K562 (cell line): Measurements from ENCODE around the gene TULP4. TPM values are rescaled to one million over a fixed set of nuclear protein-coding genes. Genes with fewer than 3 reads are reported as not detected.

ENCODE experiments used
- ATAC-seq: fragments of 200-7000 bp; cut with Tn5 transposase; 3 replicates; pipeline ENCODE4 v1.9.1; 2020; ENCODE audit warnings: moderate library complexity
- BruUV-seq: library from RNA; stranded (reverse); fragments of 400-500 nt; replicated peaks from 2 replicates; lab custom pipeline; 2021; lab: Mats Ljungman, UMichigan
- CTCF ChIA-PET: fragments of 300-600 bp; formaldehyde crosslinking; extraction: SDS; loops from one replicate; lab custom pipeline; 2021; ENCODE audit warnings: low intra/inter-chr PET ratio; lab: Yijun Ruan, JAX
- POLR2A ChIA-PET: fragments of 300-600, 350-650 bp; sonication (Branson Sonifier 250); formaldehyde crosslinking; extraction: SDS; loops from one replicate; lab custom pipeline; 2021; ENCODE audit warnings: antibody characterized with exemption, inconsistent platforms; lab: Yijun Ruan, JAX
- DNase-seq, 4 experiments: peaks; one replicate each; pipeline versions ENCODE4 v3.0.0 to v3.0.0-alpha.2; 2011 to 2018; ENCODE audit warnings: low spot score in 3 of 4, mixed read lengths in 3 of 4; ENCODE audit errors: extremely low read depth in 1 of 4
- FAIRE-seq: peaks from 2 replicates; lab custom pipeline; 2011; peaks lifted over from hg19 to GRCh38; lab: Jason Lieb, UNC
- H2AFZ ChIP-seq: 2 replicates; pipeline ENCODE4 v1.6.0; 2011; ENCODE audit warnings: low read depth, low read length, control low read depth, inconsistent platforms
- H3K27ac ChIP-seq: fragments of 200-600 bp; 3 replicates; pipeline ENCODE4 v1.8.0; 2011; ENCODE audit warnings: low read depth, mild to moderate bottlenecking, control low read depth, inconsistent platforms, low read length, moderate library complexity, mixed read lengths; ENCODE audit errors: extremely low read depth
- H3K27me3 ChIP-seq, 2 experiments: fragments of 300-600 bp in 1 of 2; 2 replicates in 1 of 2; 3 replicates in 1 of 2; pipeline versions ENCODE4 v1.6.0 to v1.8.0; 2011; ENCODE audit warnings: inconsistent platforms in 2 of 2, low read length in 2 of 2, mild to moderate bottlenecking in 1 of 2, mixed read lengths in 1 of 2, moderate library complexity in 1 of 2; ENCODE audit not compliant: control insufficient read depth in 2 of 2, insufficient read depth in 2 of 2
- H3K36me3 ChIP-seq: fragments of 300-600 bp; 3 replicates; pipeline ENCODE4 v1.8.0; 2011; ENCODE audit warnings: mild to moderate bottlenecking, low read length, inconsistent platforms; ENCODE audit not compliant: control insufficient read depth, insufficient read depth
- H3K4me1 ChIP-seq, 2 experiments: fragments of 200-600 bp in 1 of 2; replicated peaks in 1 of 2; 2 replicates in 1 of 2; 3 replicates in 1 of 2; pipeline versions ENCODE4 v1.5.1 to v1.8.0; 2011; ENCODE audit warnings: inconsistent platforms in 2 of 2, low read length in 2 of 2, mild to moderate bottlenecking in 1 of 2, mixed read lengths in 1 of 2, moderate library complexity in 1 of 2; ENCODE audit not compliant: control insufficient read depth in 2 of 2, insufficient read depth in 2 of 2
- H3K4me2 ChIP-seq: 2 replicates; pipeline ENCODE4 v1.6.1; 2011; ENCODE audit warnings: low read length, control low read depth, inconsistent platforms, mixed read lengths; ENCODE audit not compliant: insufficient read depth
- H3K4me3 ChIP-seq: fragments of 200-600 bp; sonication (generic), shearing (Covaris generic); 2 replicates; pipeline ENCODE4 v1.5.1; 2016; ENCODE audit warnings: control low read depth, inconsistent platforms
- H3K79me2 ChIP-seq: fragments of 200-600 bp; 3 replicates; pipeline ENCODE4 v1.8.0; 2011; ENCODE audit warnings: low read length, inconsistent platforms; ENCODE audit not compliant: control insufficient read depth, insufficient read depth
- H3K9ac ChIP-seq, 2 experiments: 2 replicates each; pipeline versions ENCODE4 v1.6.0 to v1.6.1; 2011; ENCODE audit warnings: low read depth in 2 of 2, low read length in 2 of 2, control low read depth in 1 of 2, inconsistent platforms in 1 of 2, mild to moderate bottlenecking in 1 of 2, mixed read lengths in 1 of 2; ENCODE audit not compliant: insufficient read depth in 1 of 2
- H3K9me1 ChIP-seq: one replicate; pipeline ENCODE4 v1.6.0; 2011; ENCODE audit warnings: inconsistent platforms, mild to moderate bottlenecking, low read length, moderate library complexity; ENCODE audit not compliant: control insufficient read depth, insufficient read depth
- H3K9me3 ChIP-seq: replicated peaks from 2 replicates; pipeline ENCODE4 v1.5.1; 2011; ENCODE audit warnings: low read depth, low read length, inconsistent platforms; ENCODE audit not compliant: control insufficient read depth, insufficient read depth
- H4K20me1 ChIP-seq: replicated peaks from 2 replicates; pipeline ENCODE4 v1.6.1; 2011; ENCODE audit warnings: low read length, inconsistent platforms, mixed read lengths; ENCODE audit not compliant: control insufficient read depth, insufficient read depth
- ARID2 ChIP-seq: fragments of 450-650 bp; IDR thresholded peaks from 2 replicates; pipeline ENCODE4 v1.6.1; 2017; ENCODE audit warnings: antibody characterized with exemption, mild to moderate bottlenecking
- CREB5 ChIP-seq: fragments of 250-450 bp; sonication (Bioruptor Pico); IDR thresholded peaks from 2 replicates; pipeline ENCODE4 v1.5.0; 2020; ENCODE audit warnings: mild to moderate bottlenecking
- KDM1A ChIP-seq, 2 experiments: fragments of 450-650 bp; IDR thresholded peaks; 2 replicates each; pipeline ENCODE4 v1.6.1; 2016; ENCODE audit warnings: mild to moderate bottlenecking in 2 of 2
- MCM3 ChIP-seq: fragments of 450-650 bp; IDR thresholded peaks from 2 replicates; pipeline ENCODE4 v1.6.1; 2016
- MIER1 ChIP-seq: fragments of 450-650 bp; IDR thresholded peaks from 2 replicates; pipeline ENCODE4 v1.6.1; 2016; ENCODE audit warnings: antibody characterized with exemption, mild to moderate bottlenecking, low read depth
- PHF8 ChIP-seq: fragments of 200-600 bp; sonication (generic); IDR thresholded peaks from 2 replicates; pipeline ENCODE4 v1.6.1; 2012; ENCODE audit warnings: mixed run types, mild to moderate bottlenecking, inconsistent platforms, low read length, moderate library complexity, borderline replicate concordance
- PRPF4 ChIP-seq: fragments of 200-400 bp; formaldehyde crosslinking; IDR thresholded peaks from one replicate; pipeline ENCODE4 v1.6.1; 2017; ENCODE audit warnings: low read length, low read depth, mild to moderate bottlenecking; ENCODE audit not compliant: insufficient read depth, poor library complexity, severe bottlenecking
- PTBP1 ChIP-seq: fragments of 200-400 bp; formaldehyde crosslinking; IDR thresholded peaks from 2 replicates; pipeline ENCODE4 v1.6.1; 2017; ENCODE audit warnings: low read depth, low read length
- SMAD3 ChIP-seq: fragments of 450-650 bp; formaldehyde crosslinking; conservative IDR thresholded peaks from 2 replicates; pipeline ENCODE4 v1.4.0; 2020; ENCODE audit warnings: mild to moderate bottlenecking
- U2AF2 ChIP-seq: fragments of 200-400 bp; formaldehyde crosslinking; optimal IDR thresholded peaks from 2 replicates; pipeline ENCODE3; 2017; ENCODE audit warnings: low read depth, mild to moderate bottlenecking, low read length
- ZNF165 ChIP-seq: fragments of 250-450 bp; sonication (Bioruptor Pico); IDR thresholded peaks from 2 replicates; pipeline ENCODE4 v1.4.0; 2020; ENCODE audit warnings: borderline replicate concordance
- ZNF175 ChIP-seq: fragments of 200-800 bp; sonication (Bioruptor generic); IDR thresholded peaks from 2 replicates; pipeline ENCODE4 v1.6.1; 2016; ENCODE audit warnings: low read depth, mild to moderate bottlenecking, missing genetic modification characterization, missing compliant biosample characterization
- WGBS: fragments of 100-300 bp; shearing (Covaris generic); methylation state at CpG from one replicate; pipeline ENCODE4 v1.1.6; 2016; ENCODE audit warnings: low coverage, mixed read lengths; ENCODE audit not compliant: insufficient coverage; ENCODE audit errors: missing lambda C conversion rate; 5-methylcytosine and 5-hydroxymethylcytosine counted together
- in situ Hi-C: fragments of 300-500 bp; cut with MboI; formaldehyde crosslinking; loops from 4 replicates; pipeline ENCODE4 v1.15.0; 2018; ENCODE audit warnings: inconsistent platforms, mixed read lengths
- intact Hi-C: fragments of 100-400 bp; cut with micrococcal nuclease; formaldehyde crosslinking; loops from 2 replicates; pipeline ENCODE4 v1.14.2; 2022
- polyA plus RNA-seq, 8 experiments: library from polyadenylated mRNA; depleted of rRNA in 4 of 8; stranded (reverse) in 5 of 8; unstranded in 3 of 8; fragments of >200 nt; fragmentation: Nextera tagmentation in 2 of 8; fragmentation: Illumina TruSeq in 1 of 8; extraction: Ambion mirVana in 2 of 8; extraction: Trizol in 1 of 8; gene quantifications; 2 replicates each; pipeline versions ENCODE4 v1.2.1 to v1.2.3, GENCODE V29; 2011 to 2014; ENCODE audit warnings: inconsistent platforms in 1 of 8, missing spikeins in 1 of 8
- total RNA-seq, 7 experiments: library from RNA; depleted of rRNA in 6 of 7; stranded (reverse); fragments of >200 nt in 6 of 7; fragmentation: Illumina TruSeq in 2 of 7; extraction: Trizol in 2 of 7; gene quantifications; 2 replicates each; pipeline versions ENCODE4 v1.2.1 to v1.2.3, GENCODE V29; 2011 to 2021; ENCODE audit warnings: low replicate concordance in 1 of 7

The TULP4 gene
- total and polyA plus RNA-seq, 9 of the 15 experiments (the other 6 are each of a cell fraction or from before 2014, with no cell fraction given): 1.2 to 50.4 (median 11.0) TPM

GRCh38 chr6:158471339-158471738 lies 159.1 kb downstream of the TULP4 start:
- WGBS: 77% methylated on average over 3 of the region's 3 CpGs
- BruUV-seq: no TSS peak
- in situ Hi-C loops: no loop called here
- DNase-seq (no peak), ATAC-seq (no peak)
- no peak overlapping the region for H3K4me3 ChIP-seq
- TF ChIP-seq ZNF165 (CRISPR knock-in tag) (no peak), ARID2 (no peak), KDM1A (IDR thresholded peaks at IDR 0.05) (no peak), MIER1 (no peak), MCM3 (no peak), PHF8 (no peak), PRPF4 (no peak), SMAD3 (CRISPR knock-in tag) (no peak), PTBP1 (no peak), ZNF175 (no peak), U2AF2 (no peak), CREB5 (no peak)
- TF ChIP-seq, all 486 proteins: peak for 0
- Histone ChIP-seq H3K79me2 (no peaks in the 10 kb centered on the region), H3K9me1 (no peaks in the 10 kb centered on the region), H3K9ac (no peak overlapping the region), H3K27ac (no peak overlapping the region), H3K4me2 (no peak overlapping the region), H4K20me1 (no peaks in the 10 kb centered on the region), H2AFZ (no peak overlapping the region), H3K4me1 (peaks cover 3 to 15% of the 10 kb centered on the region in 2 experiments; a peak in 4 of 5 replicates), H3K9me3 (no peaks in the 10 kb centered on the region), H3K36me3 (peaks cover under 1% of the 10 kb centered on the region; the same call in 2 of the 3 replicates), H3K27me3 (no peaks in the 10 kb centered on the region)
- no peak for FAIRE-seq
- intact Hi-C loops: no loop called here
- ChIA-PET CTCF (no interaction called here), POLR2A (no interaction called here)
